Sigmoid colon (tissue), 4 donors: ENCODE measurements around the gene CNNM2.

Source experiments
- EP300 ChIP-seq, 4 donors: sonication (generic); formaldehyde crosslinking; IDR thresholded peaks; one replicate each; pipeline ENCODE4 v1.6.1; 2017; ENCODE audit warnings: antibody characterized with exemption in 4 of 4
- POLR2A ChIP-seq, 2 donors: fragments of 450-650 bp; IDR thresholded peaks; one replicate each; pipeline ENCODE4 v1.6.1; 2016; ENCODE audit warnings: antibody characterized with exemption in 2 of 2, mild to moderate bottlenecking in 2 of 2, moderate library complexity in 2 of 2
- POLR2AphosphoS5 ChIP-seq, 4 donors: sonication (generic); formaldehyde crosslinking; IDR thresholded peaks; one replicate each; pipeline ENCODE4 v1.6.1; 2017; ENCODE audit warnings: antibody characterized with exemption in 4 of 4
- TF ChIP-seq, protein P1 (sequence below), 4 experiments: fragments of 450-650 bp in 3 of 4; fragments of 200-600 bp in 1 of 4; IDR thresholded peaks; one replicate each; pipeline ENCODE4 v1.5.1; 2016 to 2019; ENCODE audit warnings: antibody characterized with exemption in 4 of 4, mild to moderate bottlenecking in 3 of 4, moderate library complexity in 2 of 4

DNA sequence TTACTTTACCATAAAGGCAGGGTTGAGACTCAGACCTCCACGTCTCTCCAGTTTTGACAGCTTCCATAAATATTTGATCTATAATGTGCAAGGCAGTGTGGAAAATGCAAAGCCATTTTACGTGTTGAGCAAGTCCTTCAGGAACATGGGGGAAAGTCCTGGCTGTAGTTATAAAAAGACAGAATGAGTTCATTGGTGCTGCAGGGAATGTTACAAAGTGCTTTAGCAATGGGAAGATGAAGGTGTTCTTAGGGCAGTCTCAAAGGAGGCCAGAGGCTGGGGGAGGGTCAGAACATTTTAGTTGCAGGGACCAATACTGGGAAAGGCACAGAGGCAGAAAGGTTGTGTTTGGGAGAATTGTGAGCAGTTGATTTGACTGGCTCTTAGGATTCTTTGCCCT lies 27.9 kb downstream of the CNNM2 start:
- TF ChIP-seq, protein P1, sequence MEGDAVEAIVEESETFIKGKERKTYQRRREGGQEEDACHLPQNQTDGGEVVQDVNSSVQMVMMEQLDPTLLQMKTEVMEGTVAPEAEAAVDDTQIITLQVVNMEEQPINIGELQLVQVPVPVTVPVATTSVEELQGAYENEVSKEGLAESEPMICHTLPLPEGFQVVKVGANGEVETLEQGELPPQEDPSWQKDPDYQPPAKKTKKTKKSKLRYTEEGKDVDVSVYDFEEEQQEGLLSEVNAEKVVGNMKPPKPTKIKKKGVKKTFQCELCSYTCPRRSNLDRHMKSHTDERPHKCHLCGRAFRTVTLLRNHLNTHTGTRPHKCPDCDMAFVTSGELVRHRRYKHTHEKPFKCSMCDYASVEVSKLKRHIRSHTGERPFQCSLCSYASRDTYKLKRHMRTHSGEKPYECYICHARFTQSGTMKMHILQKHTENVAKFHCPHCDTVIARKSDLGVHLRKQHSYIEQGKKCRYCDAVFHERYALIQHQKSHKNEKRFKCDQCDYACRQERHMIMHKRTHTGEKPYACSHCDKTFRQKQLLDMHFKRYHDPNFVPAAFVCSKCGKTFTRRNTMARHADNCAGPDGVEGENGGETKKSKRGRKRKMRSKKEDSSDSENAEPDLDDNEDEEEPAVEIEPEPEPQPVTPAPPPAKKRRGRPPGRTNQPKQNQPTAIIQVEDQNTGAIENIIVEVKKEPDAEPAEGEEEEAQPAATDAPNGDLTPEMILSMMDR (IDR thresholded peaks at IDR 0.05) = no peak
- TF ChIP-seq POLR2A (IDR thresholded peaks at IDR 0.05) = no peak
- TF ChIP-seq POLR2AphosphoS5 (IDR thresholded peaks at IDR 0.05) = no peak
- TF ChIP-seq EP300 (IDR thresholded peaks at IDR 0.05) = no peak
